IPS DF 4.7 (cell line): ENCODE data around the gene PTPRN2.
"Not testable (repeated sequence)": the region's sequence is repeated elsewhere in the genome, so short reads cannot be mapped to it uniquely, and the experiment has no call there.

Experiments
- DNase-seq: peaks from one replicate; pipeline ENCODE4 v3.0.0-alpha.2; 2013; ENCODE audit warnings: low spot score; ENCODE audit errors: extremely low read depth

The PTPRN2 gene

GRCh38 chr7:158241919-158242318 is 345.7 kb downstream of the PTPRN2 start:
- DNase-seq: no peak

DNA sequence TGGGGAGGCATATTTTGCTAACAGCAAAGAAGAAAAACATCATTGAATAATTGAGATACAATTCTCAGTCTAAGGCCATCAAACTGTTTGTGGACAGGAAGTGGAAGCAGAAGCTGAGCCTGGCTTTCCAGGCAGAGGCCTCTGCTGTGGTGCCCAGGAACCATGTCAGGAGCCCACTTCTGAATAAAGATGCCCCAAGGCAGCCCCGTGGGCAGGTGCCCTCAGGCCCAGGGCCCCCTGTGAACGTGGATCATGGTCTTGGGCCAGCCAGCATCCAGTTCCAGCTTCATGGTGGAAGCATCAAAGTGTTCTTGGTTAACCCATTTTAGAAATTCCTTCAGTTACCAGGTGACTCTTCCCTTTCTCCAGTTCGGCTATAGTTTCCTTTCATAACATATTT is 346.8 kb downstream of the PTPRN2 start:
- no peak for DNase-seq

- no peak for DNase-seq
Observed at GRCh38 chr7:158239290-158239981, 348.2 kb downstream of the PTPRN2 start.

GRCh38 chr7:158238616-158239289 is 348.9 kb downstream of the PTPRN2 start:
- DNase-seq: no peak

- DNase-seq: no peak
Observed at GRCh38 chr7:158237672-158238335, 349.8 kb downstream of the PTPRN2 start.

DNA sequence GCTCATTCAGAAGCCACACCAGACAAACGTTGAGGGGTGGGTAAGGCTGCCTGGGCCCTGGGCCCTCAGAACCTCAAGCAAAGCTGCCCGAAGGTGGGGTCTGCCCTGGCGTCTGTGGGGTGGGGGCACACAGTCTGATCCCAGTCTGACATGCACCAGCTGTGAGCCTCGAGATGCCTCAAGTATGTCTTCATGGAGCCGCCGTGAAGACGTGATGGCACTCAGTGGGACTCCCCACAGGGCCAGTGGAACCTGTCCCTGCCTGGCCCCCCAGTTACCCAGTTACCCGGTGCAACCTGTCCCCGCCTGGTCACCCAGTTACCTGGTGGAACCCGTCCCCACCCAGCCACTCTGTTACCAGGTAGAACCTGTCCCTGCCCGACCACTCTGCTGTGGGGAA is 351.2 kb downstream of the PTPRN2 start:
- no peak for DNase-seq

DNA sequence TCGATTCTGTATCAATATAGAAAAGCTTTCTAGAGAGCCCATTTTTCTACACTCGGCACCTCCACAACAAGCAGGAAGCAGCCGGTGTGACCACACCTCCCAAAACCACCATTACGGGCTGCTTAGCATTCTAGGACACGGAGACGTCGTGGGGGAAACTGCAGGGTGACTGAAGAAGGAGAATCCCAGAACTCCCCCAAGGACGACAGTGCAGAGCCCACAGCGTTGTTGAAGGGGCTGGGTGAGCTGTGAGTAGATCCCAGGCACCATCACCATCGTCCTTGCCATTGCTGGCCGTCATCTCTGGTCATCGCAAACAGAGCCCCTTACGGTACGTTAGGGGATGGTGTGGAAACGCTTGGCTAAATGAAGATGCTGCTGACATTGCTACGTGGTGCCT is 351.8 kb downstream of the PTPRN2 start:
- no peak for DNase-seq

GRCh38 chr7:158229945-158230344 is 357.7 kb downstream of the PTPRN2 start:
- DNase-seq: no peak

- no peak for DNase-seq
Observed at GRCh38 chr7:158228986-158229385, 358.6 kb downstream of the PTPRN2 start.

DNA sequence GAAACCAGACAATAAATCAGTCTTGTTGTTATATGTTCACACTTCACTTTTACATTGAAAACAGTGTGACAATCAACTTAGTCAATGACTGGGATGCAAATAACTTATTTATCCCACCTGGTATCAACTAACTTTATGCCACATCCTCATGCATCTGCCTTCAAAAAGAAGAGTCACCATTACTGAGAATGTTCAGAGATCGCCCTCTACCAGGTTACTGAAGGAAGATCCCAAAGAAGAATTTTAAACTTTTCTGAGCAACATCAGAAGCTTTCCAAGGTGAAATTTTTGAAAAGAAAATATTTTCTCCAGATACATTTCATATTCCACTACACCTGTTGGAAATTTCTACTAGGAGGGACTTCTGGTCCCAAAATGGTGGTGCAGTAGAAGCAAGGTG is 359.5 kb downstream of the PTPRN2 start:
- DNase-seq: no peak

DNA sequence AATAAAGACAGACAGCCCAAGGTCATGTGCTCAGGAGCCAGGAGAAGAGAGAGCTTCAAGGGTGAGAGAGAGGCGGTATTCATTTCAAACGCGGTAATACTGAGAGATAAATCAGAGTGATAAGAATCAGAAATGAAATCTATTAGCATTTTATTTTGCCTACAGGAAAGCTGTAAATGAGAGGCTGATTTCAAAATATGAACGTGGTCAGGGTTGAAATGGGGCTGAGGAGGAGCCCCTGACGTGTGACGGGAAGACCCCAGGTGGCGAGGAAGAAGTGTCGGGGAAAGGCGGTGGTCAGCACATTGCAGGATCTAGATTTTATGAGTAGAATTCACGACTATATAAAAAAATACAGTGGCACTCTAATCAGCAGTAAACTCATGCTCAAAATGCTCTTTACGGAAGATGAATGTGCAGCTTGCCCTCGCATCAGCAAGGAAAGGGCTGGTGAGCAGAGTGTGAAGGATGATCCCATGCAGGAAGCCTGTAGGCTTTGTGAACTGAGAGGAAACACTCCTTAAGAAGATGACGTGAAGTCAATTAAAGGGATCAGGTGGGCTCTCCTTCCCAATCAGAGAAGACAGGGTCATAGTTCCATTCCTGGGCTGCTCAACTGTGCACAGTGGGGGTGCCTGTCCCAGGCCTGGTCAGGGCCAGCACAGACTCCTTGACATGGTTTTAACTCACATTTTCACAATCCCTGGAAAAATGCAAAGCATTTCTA is 360.2 kb downstream of the PTPRN2 start:
- no peak for DNase-seq

DNA sequence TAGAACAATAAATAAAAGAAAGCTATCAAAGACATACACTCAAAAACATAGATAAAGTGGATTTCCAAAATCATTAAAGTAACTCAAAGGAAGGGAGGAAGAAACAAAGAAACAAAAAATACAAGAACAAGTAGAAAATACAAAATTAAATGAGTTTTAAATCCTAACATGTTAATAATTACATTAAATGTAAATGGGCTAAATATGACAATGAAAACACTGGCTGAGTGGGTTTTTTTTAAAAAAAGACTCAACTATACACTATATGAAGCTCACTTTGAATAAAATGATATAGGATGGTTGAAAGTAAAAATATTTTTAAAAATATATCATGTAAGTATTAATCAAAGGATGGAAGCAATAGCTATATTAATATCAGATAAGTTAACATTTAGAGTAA is 371.4 kb downstream of the PTPRN2 start:
- no peak for DNase-seq

GRCh38 chr7:158209435-158209834 is 378.2 kb downstream of the PTPRN2 start:
- DNase-seq: no peak

GRCh38 chr7:158206341-158206740 is 381.3 kb downstream of the PTPRN2 start:
- no peak for DNase-seq

DNA sequence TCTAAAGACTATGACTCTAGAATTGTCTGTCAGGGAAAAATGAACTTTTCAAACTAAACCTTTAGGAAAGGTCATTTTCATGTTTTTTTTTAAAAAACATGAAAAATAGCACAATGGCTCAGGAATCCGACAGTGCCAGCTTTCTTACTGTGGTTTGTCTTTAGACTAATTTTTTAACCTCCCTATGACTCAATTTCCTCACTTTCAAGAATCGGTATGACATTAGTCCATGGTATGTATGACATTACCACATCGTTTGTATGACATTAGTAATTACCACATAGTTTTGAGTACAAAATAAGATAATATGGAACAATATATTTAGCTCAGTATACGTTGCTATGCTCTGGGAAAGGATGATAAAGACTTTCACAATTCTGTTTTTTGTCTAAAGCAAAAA is 383.2 kb downstream of the PTPRN2 start:
- DNase-seq: no peak

DNA sequence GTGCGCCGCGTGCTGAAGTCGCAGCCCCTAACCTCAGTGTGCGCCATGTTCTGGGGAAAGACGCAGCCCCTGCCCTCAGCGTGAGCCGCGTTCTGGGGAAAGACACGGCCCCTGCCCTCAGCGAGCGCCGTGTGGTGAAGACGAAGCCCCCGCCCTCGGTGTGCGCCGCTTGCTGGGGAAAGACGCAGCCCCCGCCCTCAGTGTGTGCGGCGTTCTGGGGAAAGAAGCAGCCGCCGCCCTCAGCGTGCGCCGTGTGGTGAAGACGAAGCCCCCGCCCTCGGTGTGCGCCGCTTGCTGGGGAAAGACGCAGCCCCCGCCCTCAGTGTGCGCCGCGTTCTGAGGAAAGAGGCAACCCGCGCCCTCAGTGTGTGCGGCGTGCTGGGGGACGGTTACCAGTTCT is 383.7 kb downstream of the PTPRN2 start:
- DNase-seq: not testable (repeated sequence)

GRCh38 chr7:158194365-158194900 is 393.2 kb downstream of the PTPRN2 start:
- DNase-seq: no peak

- DNase-seq: no peak
Observed at GRCh38 chr7:158193446-158193845, 394.2 kb downstream of the PTPRN2 start.

- no peak for DNase-seq
Observed at GRCh38 chr7:158192956-158193355, 394.7 kb downstream of the PTPRN2 start.

GRCh38 chr7:158192184-158192835 is 395.3 kb downstream of the PTPRN2 start:
- DNase-seq: no peak

DNA sequence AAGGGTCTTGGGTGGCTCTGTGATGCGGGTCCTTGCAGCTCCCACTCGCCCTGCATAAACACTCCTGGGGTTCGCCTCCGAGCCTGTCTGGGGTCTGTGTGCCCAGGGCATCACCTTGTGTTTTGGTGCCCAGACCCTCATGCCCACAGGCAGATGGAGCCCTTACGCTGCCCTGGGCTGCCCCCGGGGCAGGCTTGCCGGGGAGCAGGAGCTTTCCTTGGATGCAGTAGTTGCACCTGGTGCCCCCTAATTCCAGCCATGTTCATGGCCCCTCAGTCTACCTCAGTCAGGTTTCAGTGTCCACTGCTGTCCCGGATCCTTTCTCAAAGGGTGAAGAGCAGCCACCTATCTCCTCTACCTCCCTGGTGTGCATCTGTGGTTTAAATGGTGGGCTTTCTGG is 396.0 kb downstream of the PTPRN2 start:
- no peak for DNase-seq
